Ishikawa (cell line): ENCODE data around the gene SDF2L1.

Experiments used
- CEBPB ChIP-seq: IDR thresholded peaks from 2 replicates; pipeline ENCODE4 v1.6.1; 2012
- EP300 ChIP-seq: IDR thresholded peaks from 2 replicates; pipeline ENCODE4 v1.6.1; 2012; ENCODE audit warnings: borderline replicate concordance
- NFIC ChIP-seq: IDR thresholded peaks from 2 replicates; pipeline ENCODE4 v1.6.1; 2012
- TAF1 ChIP-seq: IDR thresholded peaks from 2 replicates; pipeline ENCODE4 v1.6.1; 2012; ENCODE audit warnings: low read depth, mild to moderate bottlenecking
- YY1 ChIP-seq: IDR thresholded peaks from 2 replicates; pipeline ENCODE4 v1.6.1; 2012; ENCODE audit warnings: low read depth
- ZBTB7A ChIP-seq: IDR thresholded peaks from 2 replicates; pipeline ENCODE4 v1.6.1; 2012; ENCODE audit warnings: low read depth
- TF ChIP-seq, protein P1 (sequence below): IDR thresholded peaks from 2 replicates; pipeline ENCODE4 v1.6.1; 2012; ENCODE audit warnings: low read depth, mild to moderate bottlenecking

DNA sequence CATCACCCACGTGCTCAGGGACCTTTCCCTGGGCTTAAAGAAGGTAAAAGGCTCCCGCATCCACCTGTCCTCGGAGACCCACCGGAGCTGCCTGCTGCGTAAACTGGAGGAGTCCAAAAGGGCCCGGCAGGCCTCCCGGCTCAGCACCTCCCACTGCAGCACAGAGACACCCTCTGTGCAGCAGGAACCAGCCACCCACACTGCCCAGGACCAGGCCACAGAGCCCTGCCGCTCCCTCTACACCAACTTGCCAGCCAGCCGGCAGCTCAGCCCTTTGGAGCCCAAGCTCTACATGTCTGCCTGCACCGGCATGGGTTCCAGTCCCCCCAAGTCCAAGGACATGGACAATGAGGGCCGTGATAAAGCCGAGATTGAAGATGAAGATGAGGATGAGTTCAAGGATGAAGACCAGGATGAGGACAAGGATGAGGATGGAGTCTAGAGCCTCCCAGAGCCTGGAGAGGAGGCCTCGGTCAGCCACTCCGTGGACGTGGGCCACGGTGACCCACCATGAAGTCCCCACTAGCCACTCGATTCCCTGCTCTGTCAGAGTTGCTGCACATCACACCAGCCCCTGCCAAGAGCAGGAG lies 5.4 kb upstream of the SDF2L1 start:
- TF ChIP-seq NFIC (no peak), YY1 (no peak), EP300 (no peak), CEBPB (no peak), ZBTB7A (no peak), TAF1 (no peak)
- TF ChIP-seq, protein P1, sequence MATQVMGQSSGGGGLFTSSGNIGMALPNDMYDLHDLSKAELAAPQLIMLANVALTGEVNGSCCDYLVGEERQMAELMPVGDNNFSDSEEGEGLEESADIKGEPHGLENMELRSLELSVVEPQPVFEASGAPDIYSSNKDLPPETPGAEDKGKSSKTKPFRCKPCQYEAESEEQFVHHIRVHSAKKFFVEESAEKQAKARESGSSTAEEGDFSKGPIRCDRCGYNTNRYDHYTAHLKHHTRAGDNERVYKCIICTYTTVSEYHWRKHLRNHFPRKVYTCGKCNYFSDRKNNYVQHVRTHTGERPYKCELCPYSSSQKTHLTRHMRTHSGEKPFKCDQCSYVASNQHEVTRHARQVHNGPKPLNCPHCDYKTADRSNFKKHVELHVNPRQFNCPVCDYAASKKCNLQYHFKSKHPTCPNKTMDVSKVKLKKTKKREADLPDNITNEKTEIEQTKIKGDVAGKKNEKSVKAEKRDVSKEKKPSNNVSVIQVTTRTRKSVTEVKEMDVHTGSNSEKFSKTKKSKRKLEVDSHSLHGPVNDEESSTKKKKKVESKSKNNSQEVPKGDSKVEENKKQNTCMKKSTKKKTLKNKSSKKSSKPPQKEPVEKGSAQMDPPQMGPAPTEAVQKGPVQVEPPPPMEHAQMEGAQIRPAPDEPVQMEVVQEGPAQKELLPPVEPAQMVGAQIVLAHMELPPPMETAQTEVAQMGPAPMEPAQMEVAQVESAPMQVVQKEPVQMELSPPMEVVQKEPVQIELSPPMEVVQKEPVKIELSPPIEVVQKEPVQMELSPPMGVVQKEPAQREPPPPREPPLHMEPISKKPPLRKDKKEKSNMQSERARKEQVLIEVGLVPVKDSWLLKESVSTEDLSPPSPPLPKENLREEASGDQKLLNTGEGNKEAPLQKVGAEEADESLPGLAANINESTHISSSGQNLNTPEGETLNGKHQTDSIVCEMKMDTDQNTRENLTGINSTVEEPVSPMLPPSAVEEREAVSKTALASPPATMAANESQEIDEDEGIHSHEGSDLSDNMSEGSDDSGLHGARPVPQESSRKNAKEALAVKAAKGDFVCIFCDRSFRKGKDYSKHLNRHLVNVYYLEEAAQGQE, result no peak
